GM19035 (cell line): ENCODE data around the gene RCC2.

ENCODE experiments used
- ATAC-seq: cut with Tn5 transposase; IDR thresholded peaks from one replicate; pipeline ENCODE4 v1.9.1; 2021; ENCODE audit not compliant: unreplicated experiment

Gene RCC2

DNA sequence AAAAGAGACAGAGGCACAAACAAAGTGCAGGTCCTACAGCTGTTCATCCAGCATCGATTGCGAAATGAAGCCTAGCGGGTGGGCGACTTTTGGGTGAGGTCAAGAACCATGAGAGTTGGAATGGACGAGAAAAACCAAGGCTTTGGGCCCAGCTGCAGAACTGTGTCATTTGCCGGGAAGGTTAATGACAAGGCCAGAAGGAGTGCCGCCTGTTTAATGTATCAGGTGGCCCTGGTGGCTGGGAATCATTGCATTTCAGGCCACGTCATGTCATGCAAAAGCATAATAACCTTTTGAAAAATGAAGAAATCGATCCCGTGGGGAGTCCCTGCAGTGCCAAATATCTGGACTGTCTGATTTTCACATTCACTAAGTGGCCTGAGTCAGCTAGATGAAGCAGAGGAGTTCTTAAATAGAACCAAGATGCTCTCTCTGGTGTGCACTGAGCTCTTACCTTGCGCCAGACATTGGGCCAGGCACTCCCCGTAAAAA lies 8.1 kb upstream of the RCC2 start:
- no peak for ATAC-seq

- ATAC-seq = no peak
Measured at GRCh38 chr1:17442841-17443240, 3.4 kb upstream of the RCC2 start.

DNA sequence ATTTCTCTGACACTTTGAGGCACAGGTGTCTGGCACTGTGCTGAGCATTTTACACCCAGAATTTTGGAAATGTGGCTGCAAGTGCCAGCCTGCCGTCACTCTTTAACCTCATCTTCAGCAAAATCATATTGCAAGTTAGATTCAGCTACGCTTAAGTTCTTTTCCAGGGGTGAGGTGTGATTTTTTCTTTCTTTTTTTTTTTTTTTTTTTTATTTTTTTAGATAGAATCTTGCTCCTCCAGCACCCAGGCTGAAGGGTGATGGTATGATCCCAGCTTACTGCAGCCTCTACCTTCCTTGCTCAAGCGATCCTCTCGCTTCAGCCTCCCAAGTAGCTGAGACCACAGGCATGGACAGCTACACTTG lies 2.5 kb upstream of the RCC2 start:
- ATAC-seq = no peak

DNA sequence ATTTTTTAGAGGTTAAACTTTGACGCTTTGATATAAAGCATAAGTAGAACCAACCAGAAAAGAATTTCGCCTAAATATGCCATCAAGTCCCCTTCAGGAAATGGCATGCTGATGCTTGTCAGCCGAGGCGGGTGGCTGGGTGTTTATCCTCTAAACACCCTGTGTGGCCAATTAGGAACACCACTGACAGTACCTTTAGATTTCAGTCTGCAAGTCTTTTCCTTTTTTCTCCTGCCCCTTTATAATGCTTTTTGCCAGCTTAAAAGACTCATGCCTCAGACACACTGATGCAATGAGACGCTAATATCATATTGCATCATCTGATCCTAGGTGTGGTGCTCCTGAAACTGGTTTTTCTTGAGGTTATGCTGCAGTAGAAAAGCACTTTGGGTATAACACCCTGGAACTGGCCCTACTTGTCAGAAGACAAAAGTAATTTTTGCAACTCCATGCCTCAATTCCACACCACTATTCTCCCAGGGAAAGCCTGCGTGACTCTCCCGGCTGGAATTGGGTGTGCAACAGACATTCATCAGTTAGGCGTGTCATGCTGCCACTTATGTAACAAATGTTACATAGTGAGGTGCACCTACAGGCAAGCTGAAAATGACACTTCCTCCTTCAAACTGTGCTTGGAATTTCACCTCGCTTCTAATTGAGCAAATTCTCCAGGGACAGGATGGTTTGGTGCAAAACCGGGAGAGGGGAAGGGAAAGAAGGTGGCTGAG lies 2.0 kb upstream of the RCC2 start:
- no peak for ATAC-seq

DNA sequence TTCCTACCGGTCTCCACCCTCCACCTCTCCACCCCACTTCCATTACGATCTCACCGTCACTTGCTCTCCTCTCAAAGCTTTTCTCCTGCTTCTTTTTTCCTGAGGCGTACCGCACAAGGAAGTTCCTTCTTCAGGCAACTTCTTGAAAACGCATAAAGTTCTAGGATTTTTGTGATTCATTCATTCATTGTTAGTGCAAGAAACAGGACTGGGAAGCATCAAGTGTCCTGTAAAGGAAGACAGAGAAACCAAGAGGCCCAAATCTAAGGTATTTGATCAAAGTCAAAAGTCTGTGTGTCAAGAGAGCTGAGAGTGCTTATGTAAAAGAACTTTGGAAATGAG lies 1.3 kb upstream of the RCC2 start:
- ATAC-seq = no peak

DNA sequence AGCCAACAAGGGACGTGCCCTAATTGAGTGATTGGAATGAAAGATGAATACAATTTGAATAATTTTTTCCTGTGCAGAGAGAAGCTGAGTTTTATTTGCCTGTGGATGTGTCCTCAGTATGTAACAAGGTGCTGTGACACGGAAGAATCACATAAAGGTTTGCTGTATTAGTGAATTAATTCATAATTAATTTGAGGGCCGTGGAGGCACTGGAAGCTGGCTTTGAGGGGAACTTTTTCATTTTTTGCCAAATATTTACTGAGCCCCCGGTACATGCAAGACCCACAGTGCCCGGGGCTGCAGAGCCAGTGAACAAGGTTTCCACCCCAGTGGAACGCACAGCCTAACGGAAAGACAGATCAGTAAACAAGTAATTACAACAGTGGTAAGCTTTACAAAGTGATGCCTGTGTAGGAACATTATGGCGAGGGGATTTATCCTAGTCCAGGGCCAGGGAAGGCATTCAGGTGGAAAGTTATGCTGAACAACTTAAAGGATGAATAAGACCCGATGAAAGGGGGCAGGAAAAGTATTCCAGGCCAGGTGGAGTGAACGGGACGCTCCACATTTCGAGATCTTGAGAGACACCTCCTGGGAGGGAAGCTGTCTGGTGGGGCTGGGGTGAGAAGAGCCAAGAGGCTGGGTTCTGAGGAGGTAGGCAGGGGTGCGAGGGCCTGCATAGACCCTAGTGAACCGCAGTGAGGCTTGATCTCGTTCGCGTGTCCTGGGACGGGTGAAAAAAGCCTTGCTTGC lies 773 bp upstream of the RCC2 start:
- no peak for ATAC-seq

DNA sequence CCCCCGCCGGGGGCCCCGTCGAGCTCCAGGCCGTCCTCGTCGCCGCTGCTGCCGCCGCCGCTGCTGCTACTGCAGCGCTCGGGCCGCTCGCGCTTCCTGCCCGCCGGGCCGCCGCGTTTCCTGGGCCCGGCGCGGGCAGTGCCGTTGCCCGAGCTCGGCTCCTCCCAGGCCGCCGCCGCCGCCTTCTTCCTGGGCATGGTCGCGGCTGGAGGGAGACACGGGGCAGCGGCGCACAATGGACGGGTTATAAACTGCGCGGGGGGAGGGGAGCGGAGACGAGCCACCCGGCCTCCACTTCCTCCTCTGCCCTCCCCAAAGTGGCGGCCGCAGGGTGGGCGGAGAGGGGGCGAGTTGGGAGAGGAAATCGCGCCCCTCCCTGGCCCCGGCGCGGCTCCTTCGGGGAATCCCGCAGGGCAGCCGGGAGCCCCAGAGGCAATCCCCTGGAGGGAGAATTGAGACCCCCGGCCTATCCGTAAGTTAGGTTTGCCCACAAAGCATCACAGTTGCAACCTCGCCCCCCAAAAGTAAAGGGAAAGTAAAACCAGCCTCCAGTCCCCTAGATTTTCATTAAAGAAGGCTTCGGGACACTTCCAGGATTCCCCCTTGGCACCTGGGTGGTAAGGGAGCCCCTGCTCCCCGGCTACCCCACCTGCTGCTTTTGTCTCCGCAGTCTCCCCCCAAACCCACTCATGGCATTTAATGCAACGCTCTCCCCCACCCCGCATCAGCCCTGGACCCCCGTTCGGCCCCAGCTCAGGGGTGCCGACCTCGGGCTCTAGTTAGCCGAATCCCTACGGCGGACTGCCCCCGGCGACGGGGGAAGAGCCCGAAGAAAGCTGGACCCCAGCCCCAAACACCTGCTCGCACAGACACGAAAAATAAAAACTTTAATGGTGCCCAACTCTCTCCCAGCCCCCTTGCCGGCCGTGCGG lies 893 bp downstream of the RCC2 start:
- peak; percentile 44 for ATAC-seq

DNA sequence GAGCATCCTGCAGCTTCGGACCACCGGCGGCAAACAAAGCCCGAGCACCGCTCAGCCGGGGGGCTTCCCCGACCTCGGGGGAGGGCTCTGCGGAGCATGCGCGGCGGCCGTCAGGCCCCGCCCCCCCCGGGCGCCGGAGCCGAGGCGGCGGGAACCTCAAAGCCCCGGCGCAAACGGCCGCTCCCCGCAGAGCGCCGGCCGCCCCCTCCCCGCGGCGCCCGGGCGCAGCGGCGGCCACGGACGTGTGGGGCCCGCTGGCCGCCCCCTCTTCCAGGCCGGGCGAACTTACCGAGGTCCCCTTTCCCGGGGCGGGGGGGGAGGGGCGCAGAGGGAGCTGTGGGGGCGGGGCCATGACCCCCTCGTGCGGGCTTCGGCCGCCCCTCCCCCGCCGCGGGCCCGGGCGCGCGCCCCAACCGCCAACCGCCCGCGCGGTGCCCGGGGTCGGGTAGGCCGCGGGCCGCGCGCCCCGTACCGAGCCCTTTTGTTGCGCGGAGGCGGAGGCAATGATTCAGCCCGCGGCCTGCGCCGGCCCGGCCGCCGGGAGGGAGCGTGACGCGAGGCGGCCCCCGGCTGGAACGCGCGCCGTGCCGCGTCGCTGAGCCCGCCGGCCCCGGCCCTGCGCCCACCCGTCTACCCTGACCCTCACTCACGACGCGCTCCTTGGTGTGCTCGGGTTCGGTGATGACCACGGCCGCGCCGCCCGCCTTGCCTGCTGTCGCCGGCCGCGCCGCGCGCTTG lies 1.7 kb downstream of the RCC2 start:
- ATAC-seq = peak; percentile 31

- no peak for ATAC-seq
Measured at GRCh38 chr1:17437260-17437579, 2.3 kb downstream of the RCC2 start.

- ATAC-seq = no peak
Measured at GRCh38 chr1:17436380-17437174, 2.9 kb downstream of the RCC2 start.

DNA sequence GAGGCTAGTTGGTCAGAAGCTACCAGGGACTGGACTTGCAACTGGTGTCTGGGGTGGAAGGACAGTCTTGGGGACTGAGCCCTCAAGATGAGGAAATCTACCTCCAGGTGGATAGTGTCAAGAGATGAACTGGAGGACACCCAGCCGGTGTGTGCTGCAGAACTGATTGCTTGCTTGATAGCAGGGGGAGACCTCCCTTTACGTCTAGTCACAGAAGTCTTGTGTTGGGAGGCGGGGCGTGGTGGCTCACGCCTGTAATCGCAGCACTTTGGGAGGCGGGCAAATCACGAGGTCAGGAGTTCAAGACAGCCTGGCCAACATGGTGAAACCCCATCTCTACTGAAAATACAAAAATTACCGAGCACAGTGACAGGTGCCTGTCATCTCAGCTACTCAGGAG lies 4.9 kb downstream of the RCC2 start:
- no peak for ATAC-seq

DNA sequence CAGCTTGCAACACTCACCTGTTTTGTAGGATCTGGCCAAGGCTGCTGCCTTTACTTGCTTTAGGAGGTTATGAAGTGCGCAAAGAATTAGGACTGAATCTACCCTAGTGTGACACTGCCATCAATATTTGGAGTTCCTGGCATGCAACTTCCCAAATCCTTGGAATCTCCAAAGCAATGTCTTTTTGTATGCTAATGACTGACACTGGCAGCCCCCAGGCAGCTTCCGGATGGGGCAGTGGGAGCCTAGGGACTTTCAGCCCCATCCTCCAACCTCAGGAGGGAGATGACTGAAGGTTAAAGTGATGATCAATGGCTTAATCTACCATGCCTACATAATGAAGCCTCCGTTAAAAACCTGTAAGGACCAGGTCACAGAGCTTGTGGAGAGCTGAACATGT lies 5.5 kb downstream of the RCC2 start:
- no peak for ATAC-seq

GRCh38 chr1:17433261-17433660 lies 6.2 kb downstream of the RCC2 start:
- ATAC-seq = no peak

DNA sequence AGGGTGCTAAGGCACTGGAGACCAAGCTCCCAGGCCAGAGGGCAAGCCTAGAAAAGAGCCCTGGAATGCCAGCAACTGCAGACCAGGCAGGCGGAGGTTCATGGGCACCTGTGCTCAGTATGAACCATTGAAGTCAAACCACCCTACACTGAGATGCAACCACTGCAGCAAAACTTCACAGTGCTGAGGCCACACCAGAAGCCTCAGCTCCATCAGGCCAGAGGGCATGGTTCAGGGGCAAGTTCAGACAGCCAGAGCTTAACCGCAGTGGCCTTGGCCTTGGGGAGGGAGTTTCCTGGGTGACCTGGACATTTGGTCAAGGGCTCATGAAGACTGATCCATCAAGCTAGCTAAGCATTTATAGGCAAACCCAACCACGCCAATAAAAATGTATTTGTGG lies 7.1 kb downstream of the RCC2 start:
- no peak for ATAC-seq

DNA sequence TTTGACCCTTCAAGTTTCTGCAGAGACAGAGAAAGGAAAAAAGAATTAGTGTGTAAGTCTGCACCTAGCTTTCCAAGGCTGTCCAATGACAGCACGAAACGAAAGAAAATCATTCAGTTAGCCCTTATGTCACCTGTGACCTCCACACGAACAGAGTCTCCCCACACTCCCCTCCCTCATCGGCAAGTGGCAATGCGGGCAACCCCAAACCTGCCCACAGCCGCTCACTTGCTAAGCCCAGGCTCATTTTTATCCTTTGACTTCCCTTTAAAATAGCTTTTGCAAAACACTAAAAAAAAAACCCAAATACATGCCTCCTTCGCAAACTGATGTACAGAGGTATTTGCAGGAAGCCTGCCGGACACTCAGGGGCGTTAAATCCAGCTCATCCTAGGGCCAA lies 10.3 kb downstream of the RCC2 start:
- ATAC-seq = no peak

GRCh38 chr1:17427696-17428660 lies 11.5 kb downstream of the RCC2 start:
- no peak for ATAC-seq

DNA sequence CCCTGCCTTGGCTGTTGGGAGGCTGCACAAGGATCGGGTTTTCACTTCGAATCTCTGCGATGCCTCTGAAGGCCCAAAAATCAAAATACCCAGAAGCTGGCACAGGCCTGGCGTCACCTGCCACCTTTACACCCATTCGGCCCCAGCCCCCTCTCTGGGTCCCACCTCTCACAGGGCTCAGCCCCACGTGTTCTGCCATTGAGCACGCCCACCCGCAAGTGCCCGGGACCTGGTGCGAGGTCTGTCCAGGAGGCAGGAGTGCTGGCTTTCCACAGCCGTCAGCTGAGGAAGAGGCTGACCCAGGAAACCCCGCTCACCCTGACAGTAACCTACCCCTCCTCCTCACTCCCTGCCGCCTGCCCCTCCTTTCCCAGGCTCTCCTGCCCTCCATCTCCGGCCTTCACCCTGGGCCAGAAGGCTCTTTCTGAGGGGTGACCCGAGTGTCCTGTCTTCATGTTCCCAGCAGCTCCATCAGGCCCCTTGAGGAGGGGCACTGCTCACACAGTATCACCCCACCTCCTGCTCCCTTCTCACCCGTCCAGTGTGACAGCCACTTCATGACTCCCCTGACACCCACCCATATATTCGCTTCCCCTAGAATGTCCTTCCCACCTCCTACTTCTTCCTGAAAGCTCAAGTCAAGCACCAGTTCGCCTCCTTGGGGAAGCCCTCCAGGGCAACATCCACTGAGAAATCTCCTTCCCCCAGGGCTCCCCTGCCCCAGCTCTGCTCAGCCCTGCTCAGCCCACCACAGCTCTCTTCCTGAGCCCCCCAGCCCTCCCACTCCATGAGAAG lies 13.5 kb downstream of the RCC2 start:
- ATAC-seq = no peak

GRCh38 chr1:17423781-17424245 lies 15.7 kb downstream of the RCC2 start:
- ATAC-seq = no peak
